ENCODE results near the gene TBC1D3I.
"Not testable (repeated sequence)": the region's sequence is repeated elsewhere in the genome, so short reads cannot be mapped to it uniquely, and the experiment has no call there.

The TBC1D3I gene

GRCh38 chr17:36264470-36264869 is at the start of gene TBC1D3I:
TBC1D3I (minus strand) TSS chr17:36264570; CDS start chr17:36262985, 1,585 bp downstream.
- not testable (repeated sequence) for DNase-seq

GRCh38 chr17:36295161-36295560 is 30.8 kb upstream of the TBC1D3I start:
- not testable (repeated sequence) for DNase-seq

GRCh38 chr17:36289965-36290612 is 25.7 kb upstream of the TBC1D3I start:
- DNase-seq, result not testable (repeated sequence)

- not testable (repeated sequence) for DNase-seq
These were observed 19.8 kb upstream of the TBC1D3I start for GRCh38 chr17:36284219-36284618.

- DNase-seq, result not testable (repeated sequence)
These were observed 18.9 kb upstream of the TBC1D3I start for GRCh38 chr17:36283256-36283655.

- DNase-seq, result not testable (repeated sequence)
These were observed 22.3 kb downstream of the TBC1D3I start for GRCh38 chr17:36242046-36242445.

GRCh38 chr17:36229644-36230043 is 34.7 kb downstream of the TBC1D3I start:
- DNase-seq, result not testable (repeated sequence)

GRCh38 chr17:36222967-36223366 is 41.4 kb downstream of the TBC1D3I start:
- not testable (repeated sequence) for DNase-seq

GRCh38 chr17:36221581-36222100 is 42.7 kb downstream of the TBC1D3I start:
- DNase-seq, result not testable (repeated sequence)

GRCh38 chr17:36220737-36221580 is 43.4 kb downstream of the TBC1D3I start:
- DNase-seq, result not testable (repeated sequence)

GRCh38 chr17:36219556-36219955 is 44.8 kb downstream of the TBC1D3I start:
- not testable (repeated sequence) for DNase-seq

GRCh38 chr17:36215406-36216308 is 48.7 kb downstream of the TBC1D3I start:
- DNase-seq, result not testable (repeated sequence)

- DNase-seq, result no peak
These were observed 49.5 kb downstream of the TBC1D3I start for GRCh38 chr17:36214918-36215317.

GRCh38 chr17:36213695-36214094 is 50.7 kb downstream of the TBC1D3I start:
- no peak for DNase-seq

- no peak for DNase-seq
These were observed 51.4 kb downstream of the TBC1D3I start for GRCh38 chr17:36212966-36213365.

GRCh38 chr17:36212272-36212605 is 52.1 kb downstream of the TBC1D3I start:
- DNase-seq, result no peak

GRCh38 chr17:36211484-36212271 is 52.7 kb downstream of the TBC1D3I start:
- DNase-seq, result not testable (repeated sequence)

GRCh38 chr17:36210439-36211211 is 53.7 kb downstream of the TBC1D3I start, which contains the start of gene CCL4L2:
CCL4L2 (plus strand) TSS chr17:36211063.
- not testable (repeated sequence) for DNase-seq

GRCh38 chr17:36209575-36209974 is 54.8 kb downstream of the TBC1D3I start:
- no peak for DNase-seq

- DNase-seq, result not testable (repeated sequence)
These were observed 57.0 kb downstream of the TBC1D3I start for GRCh38 chr17:36207383-36207782.

GRCh38 chr17:36206486-36206821 is 57.9 kb downstream of the TBC1D3I start:
- not testable (repeated sequence) for DNase-seq
